HG02798 (cell line): ENCODE measurements around the gene OSGEP.
A peak's percentile ranks its signal among the peaks of the same experiment; 100 is the strongest.

Experiments used
- ATAC-seq: cut with Tn5 transposase; IDR thresholded peaks from one replicate; pipeline ENCODE4 v1.9.1; 2021; ENCODE audit warnings: mild to moderate bottlenecking; ENCODE audit not compliant: unreplicated experiment, poor library complexity

Gene OSGEP

DNA sequence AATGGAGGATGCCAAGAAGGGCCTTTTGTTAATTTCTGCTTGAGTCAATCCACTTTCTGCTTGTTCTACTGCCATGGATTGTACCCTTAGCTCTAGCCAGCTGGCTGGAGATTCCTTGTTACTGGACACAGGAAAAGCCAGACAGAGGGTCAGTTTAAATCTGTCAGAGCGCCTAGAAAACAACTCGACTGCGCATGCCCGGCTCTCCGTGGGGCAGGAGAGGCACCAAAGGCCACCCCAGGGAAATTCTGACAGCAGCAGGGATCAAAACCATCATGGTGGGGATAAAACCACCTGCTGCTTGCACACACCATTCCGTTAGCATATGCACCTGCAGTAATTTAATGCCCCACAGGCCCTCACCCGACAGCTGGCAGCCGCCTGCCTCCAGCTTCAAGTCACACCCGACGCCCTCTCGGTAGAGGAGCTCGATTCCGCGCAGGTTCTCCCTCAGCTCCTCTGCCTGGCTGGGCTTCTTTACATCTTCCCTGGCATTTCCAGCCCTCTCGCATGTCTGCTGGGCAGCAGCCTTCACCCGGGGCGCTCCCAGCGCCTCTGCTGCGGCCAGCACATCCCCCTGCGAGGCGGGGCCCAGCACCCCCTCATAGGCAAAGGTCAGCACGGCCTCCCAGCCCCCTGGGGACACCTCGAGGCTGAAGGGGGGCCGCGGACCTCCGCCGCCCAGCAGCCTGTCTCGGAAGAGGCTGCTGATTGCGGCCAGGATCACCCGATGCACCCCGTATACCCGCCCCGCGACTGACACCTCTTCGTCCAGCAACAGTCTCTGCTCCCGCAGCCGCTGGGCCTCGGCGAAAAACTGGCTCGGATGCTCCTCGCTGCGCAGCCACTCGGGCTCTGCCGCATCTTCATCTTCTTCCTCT, 19.7 kb downstream of the OSGEP start:
- ATAC-seq = no peak

DNA sequence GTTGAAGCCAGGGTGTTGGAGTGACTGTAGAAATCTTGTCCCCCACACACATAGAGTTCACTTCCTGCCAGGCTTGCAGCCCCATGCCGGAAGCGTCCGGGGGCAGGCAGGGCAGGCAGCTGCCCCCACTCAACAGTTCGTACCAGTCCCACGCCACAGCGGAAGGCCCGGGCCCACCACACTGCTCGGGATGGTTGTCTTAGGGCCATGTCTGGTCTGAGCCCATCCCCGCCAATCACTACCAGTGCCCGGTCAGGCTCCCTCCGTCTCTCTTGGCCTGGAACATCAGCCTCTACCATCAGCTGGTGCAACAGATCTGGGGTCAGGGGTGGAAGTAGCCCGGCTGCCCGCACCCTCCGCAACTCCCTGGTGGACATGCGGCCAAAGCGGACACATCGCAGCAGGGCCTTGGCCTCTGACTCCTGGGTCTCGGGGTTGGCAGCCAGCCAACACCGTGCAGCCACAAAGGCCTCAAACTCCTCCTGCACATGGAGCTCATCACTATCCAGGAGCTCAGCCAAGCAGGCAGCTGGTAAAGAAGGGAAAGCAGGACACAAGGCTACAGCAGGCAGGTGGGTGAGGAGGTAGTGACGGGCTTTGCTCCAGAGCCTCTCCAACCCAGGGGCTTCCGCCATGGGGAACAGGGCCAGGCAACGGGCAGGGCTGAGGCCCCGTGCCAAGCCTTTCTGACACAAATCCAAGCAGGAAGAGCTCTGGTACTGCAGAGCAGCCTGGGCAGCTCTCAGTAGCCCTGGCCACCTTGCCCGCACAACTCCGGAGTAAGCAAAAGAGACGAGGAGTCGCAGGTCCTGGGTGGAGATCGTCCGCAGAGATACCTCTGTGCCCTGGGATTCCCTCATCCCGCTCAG, 24.6 kb downstream of the OSGEP start:
- no peak for ATAC-seq

DNA sequence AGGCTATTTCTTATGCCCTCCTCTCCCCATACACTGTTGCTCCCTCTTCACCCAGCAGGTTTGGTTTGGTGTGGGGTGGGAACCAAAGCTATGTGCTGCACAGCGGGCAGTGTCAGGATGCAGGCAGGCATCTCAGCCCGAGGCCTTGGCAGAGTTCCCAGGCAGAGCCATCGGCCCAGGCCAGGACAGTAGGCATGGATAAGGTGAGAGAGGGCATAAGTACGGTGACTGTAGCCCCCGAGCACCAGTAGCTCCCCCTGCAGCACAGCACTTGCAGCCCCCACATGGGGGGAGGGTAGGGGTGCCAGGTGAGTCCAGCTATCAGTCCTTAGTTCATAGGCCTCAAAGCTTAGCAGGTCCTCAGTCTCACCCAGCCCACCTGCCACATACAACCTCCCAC, 25.8 kb downstream of the OSGEP start:
- ATAC-seq = no peak

DNA sequence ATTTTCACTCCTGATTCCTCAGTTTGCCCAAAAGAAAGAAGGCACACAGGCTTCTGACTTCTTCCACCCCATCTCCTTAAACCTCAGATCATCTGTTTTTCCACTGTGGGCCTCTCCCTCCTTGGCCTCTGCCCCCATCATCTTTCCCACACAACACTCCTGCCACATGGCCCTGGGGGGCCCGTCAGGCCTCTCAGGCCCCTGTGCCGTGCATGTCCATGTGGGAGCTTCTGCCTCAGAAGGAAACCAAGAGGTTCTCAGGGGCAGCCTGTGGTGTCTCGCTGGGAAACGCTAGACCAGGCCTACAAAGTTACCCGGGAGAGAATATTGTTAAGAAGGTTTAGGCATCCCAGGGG, 26.6 kb downstream of the OSGEP start:
- peak; percentile 26 for ATAC-seq

- peak; percentile 70 for ATAC-seq
Measured at GRCh38 chr14:20427231-20428009, 27.2 kb downstream of the OSGEP start.

DNA sequence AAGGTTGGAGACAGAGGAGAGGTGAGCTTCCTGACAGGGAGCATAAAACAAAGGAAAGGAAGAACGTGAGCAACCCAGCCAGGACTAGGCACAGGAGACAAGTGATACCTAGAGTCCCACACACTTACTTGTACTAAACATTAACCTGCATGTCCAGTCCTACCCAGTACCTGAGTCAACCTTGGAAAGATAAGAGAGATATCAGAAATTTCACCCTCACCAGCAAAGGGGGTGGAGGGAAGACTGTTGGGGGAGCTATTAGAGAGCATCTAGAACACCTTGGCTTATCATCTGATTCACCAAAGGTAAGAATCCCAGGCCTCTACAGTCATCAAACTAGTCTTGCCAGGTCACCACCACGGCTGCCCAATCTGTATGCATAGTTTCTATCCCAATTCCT, 29.8 kb downstream of the OSGEP start:
- ATAC-seq = no peak

DNA sequence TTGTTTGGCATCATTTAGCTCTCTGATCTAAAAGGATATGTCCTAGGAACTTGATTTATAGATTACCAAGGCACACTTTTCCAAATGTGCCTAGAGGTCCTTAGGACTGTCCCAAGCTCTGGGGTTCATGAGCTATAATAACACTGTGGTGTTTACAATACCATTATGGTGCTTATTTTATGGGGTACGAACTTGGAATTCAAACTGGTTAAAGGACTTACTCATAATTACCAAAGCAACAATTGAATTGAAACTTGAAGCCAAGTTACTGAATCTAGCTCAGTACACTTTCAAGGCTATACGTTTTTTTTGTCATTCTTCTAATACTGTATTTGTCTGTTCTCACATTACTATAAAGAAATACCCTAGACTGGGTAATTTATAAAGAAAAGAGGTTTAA, 31.7 kb downstream of the OSGEP start:
- no peak for ATAC-seq

DNA sequence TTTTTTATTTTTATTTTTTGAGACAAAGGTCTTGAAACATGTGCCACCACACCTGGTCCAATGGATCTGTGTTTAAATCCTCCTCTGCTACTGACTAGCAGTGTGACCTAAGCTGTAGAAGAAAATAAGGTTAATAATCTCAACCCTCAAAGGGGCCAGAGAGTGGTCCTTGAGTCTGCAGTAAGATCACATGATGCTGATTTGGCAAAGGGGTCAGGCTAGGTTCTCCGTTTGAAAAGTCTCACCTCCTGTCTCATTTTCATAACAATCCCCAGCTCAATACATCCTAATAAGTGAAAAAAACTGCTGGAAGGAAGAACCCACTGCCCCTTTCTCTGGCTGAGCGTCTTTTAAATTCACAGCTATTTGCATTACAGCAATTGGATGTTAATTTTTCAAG, 33.3 kb downstream of the OSGEP start:
- ATAC-seq = no peak

GRCh38 chr14:20419419-20419818, 35.2 kb downstream of the OSGEP start:
- no peak for ATAC-seq

GRCh38 chr14:20418501-20418909, 36.1 kb downstream of the OSGEP start:
- no peak for ATAC-seq

DNA sequence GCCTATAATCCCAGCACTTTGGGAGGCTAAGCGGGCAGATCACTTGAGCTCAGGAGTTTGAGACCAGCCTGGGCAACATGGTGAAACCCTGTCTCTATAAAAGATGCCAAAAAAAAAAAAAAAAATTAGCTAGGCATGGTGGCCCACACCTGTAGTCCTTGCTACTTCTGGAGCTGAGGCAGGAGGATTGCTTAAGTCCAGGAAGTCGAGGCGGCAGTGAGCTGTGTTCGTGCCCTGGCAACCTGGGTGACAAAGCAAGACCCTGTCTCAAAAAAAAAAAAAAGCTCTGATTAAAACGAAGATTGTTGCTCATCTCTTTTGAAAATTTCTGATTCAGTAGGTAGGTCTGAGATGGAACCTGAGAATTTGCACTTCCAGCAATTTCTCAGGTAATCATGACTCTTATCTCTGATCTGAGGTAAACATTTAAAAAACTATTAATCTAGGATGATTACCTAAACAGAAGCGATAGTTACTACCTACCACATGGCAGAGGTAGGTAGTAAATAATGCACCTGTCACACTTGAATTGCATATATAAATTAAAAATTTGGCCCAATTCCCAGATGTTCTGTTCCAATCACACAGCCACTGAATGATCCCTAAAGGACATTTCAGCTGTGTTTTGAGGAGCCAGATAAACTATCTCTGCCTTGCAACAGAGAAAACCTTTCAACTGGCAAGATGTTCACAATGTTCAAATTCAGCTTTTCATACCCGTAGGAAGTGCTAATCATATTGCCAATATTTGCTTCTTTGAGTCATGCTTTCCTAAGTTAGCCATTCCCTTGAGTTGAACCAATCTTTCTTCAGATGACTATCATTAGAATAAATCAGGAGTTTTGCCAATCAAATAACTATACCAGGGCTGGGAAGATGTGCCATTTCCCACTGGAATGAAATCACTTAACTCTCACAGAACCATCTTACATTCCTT, 37.1 kb downstream of the OSGEP start:
- no peak for ATAC-seq

DNA sequence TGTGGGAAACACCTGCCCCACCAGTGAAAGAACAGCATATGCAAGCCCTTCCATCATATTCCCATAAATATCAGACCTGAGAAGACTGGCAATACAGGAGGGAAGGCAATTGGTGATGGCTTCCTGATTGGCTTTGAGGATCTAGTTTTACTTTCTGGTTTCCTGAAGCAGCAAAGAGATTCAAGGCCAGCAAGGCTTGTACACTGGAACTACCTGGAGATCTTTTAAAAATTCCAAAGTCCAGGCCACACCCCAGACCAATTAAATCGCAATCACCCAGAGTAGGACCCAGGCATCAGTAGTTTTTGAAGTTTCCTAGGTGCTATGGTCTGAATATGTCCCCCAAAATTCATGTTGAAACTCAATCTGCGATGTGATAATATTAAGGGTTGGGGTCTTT, 38.4 kb downstream of the OSGEP start:
- ATAC-seq = no peak

DNA sequence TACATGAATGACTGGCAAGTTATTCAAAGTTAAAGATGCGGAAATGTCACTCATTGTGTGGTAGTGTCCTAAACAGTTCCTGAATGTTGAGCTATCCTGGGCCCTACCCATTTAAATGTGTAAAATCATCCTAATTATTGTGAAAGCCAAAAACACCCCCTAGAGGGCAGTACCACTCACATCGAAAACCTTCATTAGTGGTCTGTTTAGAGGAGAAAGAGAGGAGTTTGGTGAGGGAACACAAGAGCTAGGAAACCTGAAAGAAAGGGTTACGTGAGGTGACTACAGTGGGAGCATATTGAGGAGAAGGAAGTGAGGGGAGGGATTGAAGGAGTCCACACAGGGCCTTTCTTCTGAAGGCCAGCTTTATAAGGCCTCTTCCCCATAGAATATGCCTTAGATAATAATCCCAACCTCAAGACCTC, 38.8 kb downstream of the OSGEP start:
- ATAC-seq = peak; percentile 46

GRCh38 chr14:20413744-20414082, 40.9 kb downstream of the OSGEP start:
- ATAC-seq = peak; percentile 38

DNA sequence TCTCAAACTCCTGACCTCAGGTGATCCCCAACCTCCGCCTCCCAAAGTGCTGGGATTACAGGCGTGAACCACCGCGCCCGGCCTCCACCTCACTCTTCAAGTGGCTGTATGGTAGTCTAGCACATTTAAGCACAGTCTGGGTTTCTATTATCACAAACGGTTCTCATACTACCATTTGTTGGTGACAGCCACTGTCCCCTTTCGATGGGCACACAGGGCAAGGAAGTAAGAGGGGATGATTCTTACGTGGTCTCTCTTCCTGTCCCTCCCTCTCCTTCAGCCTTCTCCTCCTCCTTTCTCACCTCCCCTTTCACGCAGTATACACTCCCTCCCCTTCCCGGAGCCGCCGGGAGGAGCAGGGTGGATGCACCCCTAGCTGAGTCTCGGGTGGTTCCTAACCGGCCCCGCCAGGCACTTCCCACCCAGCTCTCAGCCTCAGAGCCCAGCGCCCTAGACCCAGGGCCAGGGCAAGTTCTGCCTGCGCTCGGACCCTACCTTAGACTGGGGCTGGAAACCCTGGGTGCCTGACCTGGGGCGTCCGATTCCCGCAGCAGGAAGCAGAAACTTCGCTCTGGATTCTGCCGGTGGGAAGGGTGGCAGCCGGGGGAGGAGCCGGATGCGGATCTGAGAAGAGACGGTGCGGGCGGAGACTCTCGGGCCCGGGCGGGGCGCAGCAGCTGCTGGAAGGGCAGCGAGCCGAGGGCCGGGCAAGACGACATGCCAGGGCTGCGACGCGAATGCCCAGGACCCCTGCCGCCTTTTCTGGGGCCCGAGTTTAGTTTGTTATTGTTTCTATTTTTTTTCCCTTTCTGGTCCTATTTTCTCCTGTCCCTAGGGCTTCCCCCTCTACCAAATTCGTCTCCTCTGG, 41.5 kb downstream of the OSGEP start, which contains the start of gene TEP1:
TEP1 (minus strand) TSS at position 626 of the 868 bp plus-strand sequence. CDS start 5,062 bp downstream, outside the sequence.
- ATAC-seq = peak; percentile 79

- peak; percentile 63 for ATAC-seq
Measured at GRCh38 chr14:20412411-20412810, 42.2 kb downstream of the OSGEP start.

DNA sequence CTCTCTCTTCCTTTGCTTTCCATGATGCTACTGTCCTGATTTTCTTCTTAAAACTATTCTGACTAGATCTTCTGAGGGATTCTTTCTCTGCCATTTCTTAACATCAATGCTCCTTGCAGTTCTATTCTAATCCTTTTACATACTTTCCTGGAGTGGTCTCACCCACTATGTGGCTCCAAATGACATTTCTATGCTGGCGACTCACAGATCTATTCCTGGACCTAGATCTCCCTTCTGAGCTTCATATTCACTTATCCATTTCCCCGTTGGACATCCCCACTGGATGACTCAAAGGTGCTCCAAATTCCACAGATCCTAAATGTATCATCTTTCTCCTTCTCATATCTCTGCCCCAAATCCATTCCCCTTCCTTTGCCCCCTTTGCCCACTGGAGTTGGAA, 45.4 kb downstream of the OSGEP start:
- ATAC-seq = no peak

GRCh38 chr14:20403521-20403920, 51.1 kb downstream of the OSGEP start:
- ATAC-seq = no peak
